Lower lobe of right lung (tissue), 2 donors: ENCODE data around the gene EIF1B. TPM values are rescaled to one million over a fixed set of nuclear protein-coding genes. Genes with fewer than 3 reads are reported as not detected.

Experiments used
- ATAC-seq, 2 donors: fragments of 200-7000 bp; cut with Tn5 transposase; one replicate each; pipeline ENCODE4 v1.9.1; 2020 to 2022; ENCODE audit warnings: mild to moderate bottlenecking in 2 of 2, moderate library complexity in 2 of 2
- DNase-seq: peaks from one replicate; pipeline ENCODE4 v3.0.0-alpha.2; 2020
- H3K27ac ChIP-seq: fragments of 200-600 bp; one replicate; pipeline ENCODE4 v1.8.0; 2022
- H3K27me3 ChIP-seq: fragments of 200-600 bp; one replicate; pipeline ENCODE4 v1.8.0; 2022; ENCODE audit warnings: low read depth
- H3K36me3 ChIP-seq: fragments of 200-600 bp; one replicate; pipeline ENCODE4 v1.8.0; 2022; ENCODE audit warnings: mild to moderate bottlenecking
- H3K4me1 ChIP-seq: fragments of 200-600 bp; one replicate; pipeline ENCODE4 v1.8.0; 2022
- H3K4me3 ChIP-seq: fragments of 200-600 bp; one replicate; pipeline ENCODE4 v1.8.0; 2022; ENCODE audit warnings: mild to moderate bottlenecking
- H3K9me3 ChIP-seq: fragments of 200-600 bp; one replicate; pipeline ENCODE4 v1.8.0; 2022
- intact Hi-C: fragments of 100-400 bp; cut with DNase I; formaldehyde crosslinking; loops from one replicate; pipeline ENCODE4 v1.11.0; 2022
- total RNA-seq: library from RNA; stranded (reverse); fragmentation: NEBNext Ultra II Directional; extraction: Animal tissue kit (Norgen Biotek cat#: 25700); gene quantifications from one replicate; pipeline ENCODE4 v1.2.1, GENCODE V29; 2021
- TF ChIP-seq, protein P1 (sequence below): fragments of 200-600 bp; IDR thresholded peaks from one replicate; pipeline ENCODE4 v1.8.0; 2022; ENCODE audit warnings: antibody characterized with exemption, mild to moderate bottlenecking
- donor health status: DM: no; HTN: yes; CAD: no; lungs with severe emphysema.

The EIF1B gene
- total RNA-seq, 1 donor from 2014 or later, result 55.5 TPM

DNA sequence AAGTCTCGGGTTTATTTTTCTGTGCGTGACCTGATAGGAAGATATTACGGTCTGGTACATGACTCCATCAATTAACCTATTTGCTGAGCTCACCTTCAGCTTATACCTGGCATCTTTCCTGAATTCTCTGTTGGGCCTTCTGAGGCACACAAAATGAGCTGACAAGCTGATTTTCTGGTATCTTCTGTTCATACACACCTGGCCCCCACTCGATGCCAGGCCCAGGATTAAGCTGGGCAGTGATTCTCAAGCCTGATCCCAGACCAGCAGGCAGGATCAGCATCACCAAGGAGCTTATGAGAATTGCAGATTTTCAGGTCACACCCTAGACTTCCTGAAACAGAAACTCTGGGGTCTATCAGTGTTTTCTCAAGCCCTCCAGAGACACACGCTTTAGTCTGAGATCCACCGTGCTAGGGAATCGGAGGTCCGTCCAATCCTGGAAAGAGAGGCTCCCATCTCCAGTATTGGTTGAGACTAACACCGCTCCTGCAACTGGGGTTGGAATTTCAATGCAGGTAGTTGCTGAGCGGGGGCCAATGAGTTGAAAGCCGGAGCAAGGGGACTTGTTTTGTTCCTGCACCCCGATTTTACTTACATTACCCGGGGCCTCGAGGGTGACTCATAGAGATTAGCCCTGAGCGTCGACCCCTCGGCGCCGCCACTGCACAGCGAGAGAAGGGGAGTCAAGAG is 636 bp upstream of the EIF1B start:
- intact Hi-C loops, result no loop called here
- peaks cover 25% of the 10 kb centered on the region for H3K4me1 ChIP-seq

DNA sequence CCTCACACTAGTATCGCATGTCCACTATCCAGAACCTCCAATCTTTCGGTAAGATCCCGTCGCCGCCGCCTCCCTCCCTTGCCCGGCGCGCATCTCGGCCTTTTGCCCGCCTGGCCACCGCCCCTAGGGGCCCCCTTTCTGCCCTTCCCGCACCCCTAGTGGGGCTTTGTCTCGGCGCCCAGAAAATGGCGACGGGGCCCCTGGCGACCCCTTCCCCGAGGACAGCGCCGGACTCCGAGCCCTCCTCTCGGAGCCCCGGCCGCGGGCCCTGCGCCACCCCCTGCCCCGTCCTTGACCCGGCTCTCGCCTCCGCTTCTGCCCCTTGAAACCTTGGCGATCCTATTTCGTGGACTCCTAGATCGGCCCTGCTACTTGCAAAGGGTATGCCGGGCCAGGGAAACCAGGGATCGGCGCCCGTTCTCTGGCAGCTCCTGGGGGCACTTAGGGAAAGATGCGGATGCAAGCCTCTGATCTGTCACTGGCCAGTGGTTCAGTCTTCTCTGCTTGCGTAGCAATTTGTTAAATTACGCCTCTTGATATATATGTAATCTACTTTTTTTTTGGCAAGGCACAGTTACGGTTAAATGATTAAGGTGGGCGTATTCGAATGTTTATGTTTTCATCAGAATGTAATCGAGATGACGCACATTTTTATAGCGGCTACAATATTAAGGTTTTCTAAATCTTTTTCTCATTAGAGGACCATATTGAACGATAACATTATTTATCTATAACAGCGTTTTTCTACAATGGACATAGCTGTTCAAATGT is 603 bp downstream of the EIF1B start:
- TF ChIP-seq, protein P1, sequence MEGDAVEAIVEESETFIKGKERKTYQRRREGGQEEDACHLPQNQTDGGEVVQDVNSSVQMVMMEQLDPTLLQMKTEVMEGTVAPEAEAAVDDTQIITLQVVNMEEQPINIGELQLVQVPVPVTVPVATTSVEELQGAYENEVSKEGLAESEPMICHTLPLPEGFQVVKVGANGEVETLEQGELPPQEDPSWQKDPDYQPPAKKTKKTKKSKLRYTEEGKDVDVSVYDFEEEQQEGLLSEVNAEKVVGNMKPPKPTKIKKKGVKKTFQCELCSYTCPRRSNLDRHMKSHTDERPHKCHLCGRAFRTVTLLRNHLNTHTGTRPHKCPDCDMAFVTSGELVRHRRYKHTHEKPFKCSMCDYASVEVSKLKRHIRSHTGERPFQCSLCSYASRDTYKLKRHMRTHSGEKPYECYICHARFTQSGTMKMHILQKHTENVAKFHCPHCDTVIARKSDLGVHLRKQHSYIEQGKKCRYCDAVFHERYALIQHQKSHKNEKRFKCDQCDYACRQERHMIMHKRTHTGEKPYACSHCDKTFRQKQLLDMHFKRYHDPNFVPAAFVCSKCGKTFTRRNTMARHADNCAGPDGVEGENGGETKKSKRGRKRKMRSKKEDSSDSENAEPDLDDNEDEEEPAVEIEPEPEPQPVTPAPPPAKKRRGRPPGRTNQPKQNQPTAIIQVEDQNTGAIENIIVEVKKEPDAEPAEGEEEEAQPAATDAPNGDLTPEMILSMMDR, result no peak
- H3K4me1 ChIP-seq, result peaks cover 25% of the 10 kb centered on the region
- peak overlapping the region; percentile 79 for H3K4me3 ChIP-seq
- DNase-seq, result no peak
- intact Hi-C loops, result no loop called here
- peak overlapping the region; percentile 97 for H3K27ac ChIP-seq
- peak; percentile 71 to 72 for ATAC-seq
- no peaks in the 10 kb centered on the region for H3K27me3 ChIP-seq
- no peaks in the 10 kb centered on the region for H3K9me3 ChIP-seq
- H3K36me3 ChIP-seq, result peaks cover 41% of the 10 kb centered on the region

More for the DNA sequence above, 636 bp upstream of the EIF1B start:
- peaks cover 29% of the 10 kb centered on the region for H3K36me3 ChIP-seq
- peak overlapping the region; percentile 79 for H3K4me3 ChIP-seq
- no peaks in the 10 kb centered on the region for H3K27me3 ChIP-seq
- DNase-seq, result no peak
- no peaks in the 10 kb centered on the region for H3K9me3 ChIP-seq
- TF ChIP-seq, protein P1, result no peak
- peak overlapping the region; percentile 97 for H3K27ac ChIP-seq
- no peak for ATAC-seq

DNA sequence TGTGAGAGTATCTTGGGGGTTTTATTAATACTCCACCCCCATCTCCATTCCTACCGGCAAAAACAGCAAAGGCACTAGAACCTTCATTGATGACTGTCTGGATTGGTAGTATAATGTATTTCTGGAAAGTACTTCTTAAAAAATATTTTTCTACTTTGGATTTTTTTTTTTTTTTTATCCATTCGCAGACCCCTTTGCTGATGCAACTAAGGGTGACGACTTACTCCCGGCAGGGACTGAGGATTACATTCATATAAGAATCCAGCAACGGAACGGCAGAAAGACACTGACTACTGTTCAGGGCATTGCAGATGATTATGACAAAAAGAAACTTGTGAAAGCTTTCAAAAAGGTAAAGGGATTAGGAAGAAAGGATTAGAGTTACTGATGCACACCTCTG is 1.2 kb downstream of the EIF1B start:
- Histone ChIP-seq H3K4me1 (peaks cover 25% of the 10 kb centered on the region), H3K27me3 (no peaks in the 10 kb centered on the region), H3K27ac (peak overlapping the region; percentile 97), H3K36me3 (peaks cover 41% of the 10 kb centered on the region), H3K9me3 (no peaks in the 10 kb centered on the region), H3K4me3 (peak overlapping the region; percentile 79)
- ATAC-seq (no peak), DNase-seq (no peak)
- TF ChIP-seq, protein P1, result no peak
- intact Hi-C loops, result no loop called here

DNA sequence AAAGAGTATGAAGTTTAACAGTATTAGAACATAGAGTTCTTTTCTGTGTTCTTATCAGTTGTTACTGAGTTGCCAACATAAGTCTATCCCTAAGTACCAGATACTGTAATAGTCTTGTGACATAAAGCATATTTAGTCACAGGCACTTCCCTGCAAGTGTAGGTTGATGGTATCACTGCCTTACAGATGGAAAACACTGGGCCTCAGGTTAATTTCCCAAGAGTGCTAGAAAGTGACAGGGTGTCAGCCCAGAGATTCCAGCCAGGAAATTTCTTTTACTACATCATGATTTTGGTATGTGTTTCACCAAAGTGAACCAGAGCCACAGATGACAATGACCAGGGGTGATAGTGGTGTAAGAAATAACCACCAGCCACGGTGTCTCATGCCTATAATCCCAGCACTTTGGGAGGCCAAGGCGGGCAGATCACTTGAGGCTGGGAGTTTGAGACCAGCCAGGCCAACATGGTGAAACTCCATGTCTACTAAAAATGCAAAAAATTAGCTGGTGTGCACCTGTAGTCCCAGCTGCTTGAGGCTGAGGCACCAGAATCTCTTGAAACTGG is 3.2 kb downstream of the EIF1B start:
- H3K27ac ChIP-seq, result no peak overlapping the region
- H3K9me3 ChIP-seq, result no peaks in the 10 kb centered on the region
- ATAC-seq (no peak), DNase-seq (no peak)
- intact Hi-C loops, result no loop called here
- TF ChIP-seq, protein P1, result no peak
- peaks cover 41% of the 10 kb centered on the region for H3K36me3 ChIP-seq
- no peaks in the 10 kb centered on the region for H3K27me3 ChIP-seq
- no peak overlapping the region for H3K4me3 ChIP-seq
- peaks cover 25% of the 10 kb centered on the region for H3K4me1 ChIP-seq

DNA sequence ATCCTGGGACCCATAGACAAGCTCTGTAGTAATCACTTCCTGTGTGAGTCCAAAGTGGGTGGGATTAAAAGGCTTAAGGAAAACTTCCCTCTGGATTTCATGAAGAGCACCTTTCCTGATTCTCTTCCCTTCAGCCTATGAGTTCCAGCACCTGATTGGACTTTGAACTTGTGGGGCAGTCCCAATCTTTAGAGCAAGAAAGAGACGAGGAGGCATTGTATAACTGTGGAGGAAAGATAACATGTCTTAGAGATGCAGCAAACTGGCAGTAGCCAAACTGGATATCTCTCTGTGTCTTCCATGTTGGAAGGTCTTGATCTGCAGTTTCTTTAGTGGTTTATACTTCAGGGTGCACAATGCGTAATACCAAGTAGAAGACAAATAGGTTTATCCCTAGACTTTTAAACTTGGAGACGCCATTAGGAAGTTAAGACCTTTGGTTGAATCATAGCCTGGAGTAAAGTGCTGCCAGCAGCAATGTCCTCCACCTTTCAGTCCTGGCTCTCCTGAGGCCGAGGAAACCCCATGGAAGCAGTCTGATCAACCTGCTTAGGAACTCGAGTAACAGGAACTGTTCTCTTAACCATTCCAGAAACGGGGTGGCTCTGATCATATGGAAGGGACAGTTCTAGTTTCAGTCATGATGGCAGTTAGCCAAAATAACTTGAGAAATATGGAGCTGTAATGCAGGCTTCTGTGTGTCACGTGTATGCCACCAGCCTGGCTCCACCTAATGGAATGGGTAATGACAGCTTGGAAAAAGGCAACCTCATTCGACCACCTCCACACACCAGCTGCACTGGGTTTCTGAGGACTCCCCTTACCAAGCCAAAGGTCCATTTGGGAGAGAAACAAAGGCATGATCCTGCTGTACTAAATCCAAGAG is 4.7 kb downstream of the EIF1B start:
- H3K36me3 ChIP-seq, result peaks cover 41% of the 10 kb centered on the region
- no peak overlapping the region for H3K27ac ChIP-seq
- TF ChIP-seq, protein P1, result no peak
- peak; percentile 50 for DNase-seq
- H3K4me3 ChIP-seq, result no peak overlapping the region
- H3K27me3 ChIP-seq, result no peaks in the 10 kb centered on the region
- intact Hi-C loops, result no loop called here
- no peak for ATAC-seq
- H3K4me1 ChIP-seq, result peaks cover 25% of the 10 kb centered on the region
- H3K9me3 ChIP-seq, result no peaks in the 10 kb centered on the region
